ENCODE results near the gene LRRC14B.

LRRC14B gene

DNA sequence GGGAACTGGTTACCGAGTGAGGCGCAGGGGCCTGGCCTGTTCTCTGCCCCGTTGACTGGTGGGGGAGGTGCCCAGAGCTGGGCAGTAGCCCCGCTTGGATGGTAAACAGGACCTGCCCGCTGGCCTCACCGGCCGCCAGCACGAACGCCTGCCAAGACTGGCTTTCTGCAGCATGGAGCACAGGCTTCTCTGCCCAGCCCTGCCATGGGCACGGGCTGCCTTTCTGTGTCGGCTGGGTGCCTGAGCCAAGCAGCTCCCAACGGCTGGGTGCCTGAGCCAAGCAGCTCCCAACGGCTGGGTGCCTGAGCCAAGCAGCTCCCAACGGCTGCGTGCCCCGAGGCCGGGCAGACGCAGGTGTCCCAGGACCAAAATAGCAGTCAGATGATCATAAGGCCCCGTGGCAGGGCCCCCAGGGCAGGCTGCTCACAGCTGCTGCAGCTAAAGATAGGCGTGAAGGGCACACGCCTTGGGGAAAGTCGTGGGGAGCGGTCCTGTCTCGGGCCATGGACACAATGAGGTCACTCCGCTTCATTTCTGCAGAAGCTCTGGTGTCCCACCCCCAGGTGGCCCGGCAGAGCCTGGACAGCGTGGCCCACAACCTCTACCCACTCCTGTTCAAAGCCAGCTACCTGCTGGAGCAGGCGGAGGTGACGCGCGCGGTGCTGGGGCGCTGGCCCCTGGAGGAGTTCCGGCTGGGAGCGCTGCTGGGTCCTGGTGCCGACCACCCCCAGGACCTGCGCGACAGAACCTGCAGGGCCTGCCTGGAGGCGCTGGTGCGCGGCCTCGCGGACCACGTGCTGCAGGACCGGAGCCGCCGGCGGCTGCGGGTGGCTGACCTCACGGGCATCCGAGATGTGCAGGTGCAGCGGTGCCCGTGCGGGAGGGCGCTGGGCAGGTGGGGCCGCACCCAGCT lies at the start of gene LRRC14B:
Gene LRRC14B, plus strand, starts transcription at position 460 of the 913 bp plus-strand sequence. Its CDS starts 44 bp downstream, at position 504.
- DNase-seq, result peak; percentile 10

DNA sequence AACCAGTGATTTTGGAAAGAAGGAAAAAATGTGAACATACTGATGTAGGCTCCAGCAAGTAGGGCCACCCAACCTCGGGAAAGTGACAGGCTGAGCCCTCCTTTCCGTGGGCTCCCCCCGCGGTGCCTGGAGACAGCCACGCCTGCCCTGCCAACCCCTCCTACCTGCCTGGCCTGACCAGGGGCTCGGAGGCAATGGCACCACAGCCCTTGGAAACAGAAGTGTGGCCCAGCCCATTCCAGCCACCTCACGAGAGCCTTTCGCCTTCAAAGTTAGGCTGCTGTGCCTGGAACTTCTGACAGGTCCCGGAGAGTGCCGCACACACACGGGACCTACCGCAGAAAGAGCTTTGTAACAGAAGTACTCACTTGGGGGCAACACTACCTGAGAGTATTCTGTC lies 49.5 kb upstream of the LRRC14B start:
- no peak for DNase-seq

DNA sequence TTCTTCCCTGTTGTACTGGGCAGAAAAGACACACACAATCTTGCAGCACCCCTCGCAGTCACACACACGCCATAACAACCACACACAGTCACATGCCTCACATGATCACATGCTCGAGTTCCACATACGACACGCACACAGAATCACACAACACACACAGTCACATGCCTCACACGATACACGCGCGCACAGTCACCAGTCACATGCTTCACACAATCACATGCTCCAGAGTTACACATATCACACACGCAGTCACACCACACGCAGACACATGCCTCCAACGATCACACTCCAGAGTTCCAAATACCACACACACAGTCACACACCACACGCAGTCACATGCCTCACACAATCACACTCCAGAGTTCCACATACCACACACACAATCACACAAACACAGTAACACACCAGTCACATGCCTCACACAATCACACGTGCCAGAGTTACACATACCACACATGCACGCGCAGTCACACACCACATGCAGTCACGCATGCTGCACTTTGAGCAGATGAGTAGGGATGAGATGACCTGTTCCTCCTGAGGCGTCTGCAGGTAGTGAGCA lies 49.0 kb upstream of the LRRC14B start:
- no peak for DNase-seq

DNA sequence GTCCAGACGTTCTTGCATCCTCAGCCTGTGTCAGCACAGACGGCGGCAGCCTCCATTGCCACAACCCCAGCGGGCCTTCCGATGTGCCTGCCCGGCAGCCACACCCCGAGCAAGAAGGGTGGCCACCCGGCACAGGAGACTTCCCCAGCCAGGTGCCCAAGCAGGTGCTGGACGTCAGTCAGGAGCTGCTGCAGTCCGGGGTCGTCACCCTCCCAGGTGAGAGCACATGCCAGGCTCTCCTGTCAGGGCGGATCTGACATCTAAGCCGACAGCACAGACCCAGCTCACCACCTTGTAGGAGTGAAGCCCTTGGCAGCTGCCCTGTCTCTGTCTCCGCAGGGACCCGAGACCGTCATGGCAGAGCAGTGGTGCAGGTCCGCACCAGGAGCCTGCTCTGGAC lies 48.3 kb upstream of the LRRC14B start:
- no peak for DNase-seq

DNA sequence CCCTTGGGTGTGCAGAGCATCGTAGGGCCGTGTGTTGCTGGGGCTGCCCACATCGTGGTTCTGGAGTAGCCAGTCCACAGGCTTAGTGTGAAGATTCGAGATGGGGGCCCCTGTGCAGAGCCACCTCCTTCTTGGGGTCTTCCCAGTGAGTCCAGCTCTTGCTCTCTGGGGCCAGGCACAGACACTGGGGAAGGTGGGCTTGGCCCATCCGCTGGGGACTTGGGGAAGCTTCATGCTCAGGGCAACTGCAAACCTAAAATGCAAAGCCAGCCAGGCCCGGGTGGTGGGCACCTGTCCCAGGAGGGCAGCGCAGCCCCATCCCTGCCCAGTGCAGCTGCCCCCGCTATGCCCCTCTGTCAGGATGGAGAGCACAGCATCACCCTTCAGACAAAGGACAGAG lies 46.4 kb upstream of the LRRC14B start:
- DNase-seq, result no peak

DNA sequence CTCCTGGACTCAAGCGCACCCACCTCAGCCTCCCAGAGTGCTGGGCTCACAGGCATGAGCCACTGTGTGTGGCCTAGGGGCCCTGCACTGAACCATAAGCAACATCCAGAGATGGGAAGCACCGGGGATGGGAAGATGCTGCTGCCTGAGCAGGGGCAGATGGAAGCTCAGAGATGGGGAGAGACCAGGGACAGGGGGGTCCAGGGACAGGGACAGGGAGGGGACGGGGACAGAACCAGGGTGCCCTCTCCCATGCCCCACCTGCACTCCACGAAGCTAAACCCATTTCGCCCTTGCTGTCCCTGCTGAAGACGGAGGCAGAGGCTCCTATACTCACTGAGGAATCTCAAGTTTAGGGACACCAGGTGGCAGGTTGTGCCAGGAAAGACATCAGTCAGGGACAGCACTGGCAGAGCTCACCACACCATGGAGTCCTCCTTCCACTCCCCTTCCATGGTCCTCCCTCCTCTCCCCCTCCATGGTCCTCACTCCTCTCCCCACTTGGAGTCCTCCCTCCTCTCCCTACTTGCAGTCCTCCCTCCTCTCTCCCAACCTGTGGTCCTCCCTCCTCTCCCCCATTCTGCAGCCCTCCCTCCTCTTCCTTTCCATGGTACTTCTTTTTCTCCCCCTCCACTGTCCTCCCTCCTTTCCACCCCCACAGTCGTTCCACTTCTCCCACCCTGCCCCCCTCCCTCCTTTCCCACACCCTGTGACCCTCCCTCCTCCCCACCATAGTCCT lies 45.5 kb upstream of the LRRC14B start:
- DNase-seq, result no peak

DNA sequence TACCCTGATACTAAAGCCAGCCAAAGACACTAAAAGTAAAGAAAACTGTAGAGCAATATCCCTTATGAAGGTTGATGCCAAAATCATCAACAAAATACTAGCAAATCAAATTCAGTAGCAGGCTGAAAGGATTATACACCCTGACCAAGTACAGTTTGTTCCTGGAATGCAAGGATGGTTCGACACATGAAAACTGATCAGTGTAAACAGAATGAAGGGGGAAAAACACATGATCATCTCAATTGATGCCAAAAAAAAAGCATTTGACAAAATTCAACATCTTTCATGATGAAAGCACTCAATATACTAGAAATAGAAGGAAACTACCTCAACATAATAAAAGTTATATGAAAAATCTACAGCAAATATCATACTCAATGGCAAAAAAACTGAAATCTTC lies 43.5 kb upstream of the LRRC14B start:
- DNase-seq, result no peak

DNA sequence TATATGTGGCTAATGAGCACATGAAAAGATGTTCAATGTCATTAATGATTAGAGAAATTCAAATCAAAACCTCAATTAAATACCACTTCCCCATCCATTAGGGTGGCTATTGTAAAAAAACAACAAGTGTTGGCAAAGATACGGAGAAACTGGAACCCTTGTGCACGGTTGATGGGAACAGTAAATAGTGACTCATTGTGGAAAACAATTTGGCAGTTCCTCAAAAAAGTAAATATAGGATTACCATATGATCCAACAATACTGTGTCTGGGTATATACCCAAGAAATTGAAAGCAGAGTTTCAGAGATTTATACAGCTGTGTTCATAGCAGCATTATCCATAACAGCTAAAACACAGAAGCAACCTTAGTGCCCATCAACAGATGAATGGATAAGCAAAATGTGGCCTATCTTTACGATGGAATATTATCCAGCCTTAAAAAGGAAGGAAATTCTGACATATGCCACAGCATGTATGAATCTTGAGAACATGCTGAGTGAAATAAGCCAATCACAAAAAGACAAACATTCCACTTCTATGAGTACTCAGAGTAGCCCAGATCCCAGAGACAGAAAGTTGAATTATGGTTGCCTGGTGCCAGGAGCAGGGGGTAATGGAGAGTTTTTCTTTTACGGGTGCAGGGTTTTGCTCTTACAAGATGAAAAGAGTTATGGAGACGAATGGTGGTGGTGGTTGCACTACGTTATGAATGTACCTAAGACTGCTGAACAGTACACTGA lies 41.4 kb upstream of the LRRC14B start:
- DNase-seq, result no peak

DNA sequence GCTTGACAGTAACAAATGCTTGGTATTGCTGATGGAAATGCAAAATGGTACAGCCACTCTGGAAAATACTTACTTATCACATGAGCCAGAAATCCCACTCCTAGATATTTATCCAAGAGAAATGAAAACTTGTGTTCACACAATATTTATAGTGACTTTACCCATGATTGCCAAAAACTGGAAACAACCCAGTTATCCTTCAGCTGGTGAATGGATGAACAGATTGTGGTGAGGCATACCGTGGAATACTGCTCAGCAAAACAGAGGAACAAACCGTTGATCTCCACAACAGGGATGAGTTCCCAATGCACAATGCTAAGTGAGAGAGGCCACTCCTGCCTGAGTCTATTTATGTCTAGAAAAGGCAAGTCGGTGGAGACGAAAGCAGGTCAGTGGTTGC lies 40.5 kb upstream of the LRRC14B start:
- no peak for DNase-seq

DNA sequence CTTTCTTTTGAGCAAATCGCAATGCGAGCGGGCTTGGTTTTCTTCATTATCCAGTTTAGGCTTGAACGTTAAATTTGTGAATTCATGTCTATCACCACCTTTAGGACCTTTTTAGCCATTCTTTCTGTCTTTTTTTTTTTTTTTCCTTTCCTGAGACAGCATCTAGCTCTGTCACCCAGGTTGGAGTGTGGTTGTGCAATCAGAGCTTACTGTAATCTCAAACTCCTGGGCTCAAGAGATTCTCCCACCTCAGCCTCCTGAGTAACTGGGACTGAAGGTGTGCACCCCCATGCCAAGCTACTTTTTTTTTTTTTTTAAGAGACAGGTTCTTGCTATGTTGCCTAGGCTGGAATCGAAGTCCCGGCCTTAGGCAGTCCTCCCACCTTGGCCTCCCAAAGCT lies 39.2 kb upstream of the LRRC14B start:
- DNase-seq, result no peak

DNA sequence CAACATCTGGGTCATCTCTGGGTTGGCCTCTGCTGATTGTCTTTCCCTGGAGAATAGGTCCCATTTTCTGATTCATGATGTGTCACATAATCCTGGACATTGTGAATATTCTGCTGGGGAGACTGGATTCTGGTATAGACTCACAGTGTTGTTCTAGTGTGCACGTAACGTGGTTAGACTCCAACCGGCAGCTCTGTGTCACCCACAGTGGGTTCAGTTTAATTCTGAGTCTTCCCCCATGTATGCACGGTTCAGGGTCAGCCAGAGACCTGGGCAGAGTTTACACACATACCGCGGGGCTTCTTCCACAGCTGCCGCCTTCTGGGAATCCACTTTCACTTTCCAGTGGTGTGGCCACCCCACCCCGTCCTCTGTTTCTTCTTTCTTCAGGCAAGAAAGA lies 38.0 kb upstream of the LRRC14B start:
- DNase-seq, result no peak

DNA sequence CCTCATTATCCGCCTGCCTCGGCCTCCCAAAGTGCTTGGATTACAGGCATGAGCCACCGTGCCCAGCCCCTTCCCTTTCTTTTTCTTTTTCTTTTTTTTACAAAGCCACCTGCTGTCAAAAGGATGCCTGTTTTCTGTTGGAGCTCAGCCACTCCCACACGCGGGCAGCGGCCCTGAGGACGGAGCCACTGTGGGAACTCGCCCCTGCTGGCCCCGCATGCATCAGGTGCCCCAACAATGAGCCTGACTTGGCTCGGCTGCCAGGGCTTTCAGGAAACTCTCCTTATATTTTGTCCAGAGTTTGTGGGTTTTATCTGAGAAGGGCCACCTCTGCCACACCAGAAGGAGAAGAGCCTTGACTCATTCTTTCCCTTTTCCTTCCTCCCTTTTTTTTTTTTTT lies 37.1 kb upstream of the LRRC14B start:
- no peak for DNase-seq

DNA sequence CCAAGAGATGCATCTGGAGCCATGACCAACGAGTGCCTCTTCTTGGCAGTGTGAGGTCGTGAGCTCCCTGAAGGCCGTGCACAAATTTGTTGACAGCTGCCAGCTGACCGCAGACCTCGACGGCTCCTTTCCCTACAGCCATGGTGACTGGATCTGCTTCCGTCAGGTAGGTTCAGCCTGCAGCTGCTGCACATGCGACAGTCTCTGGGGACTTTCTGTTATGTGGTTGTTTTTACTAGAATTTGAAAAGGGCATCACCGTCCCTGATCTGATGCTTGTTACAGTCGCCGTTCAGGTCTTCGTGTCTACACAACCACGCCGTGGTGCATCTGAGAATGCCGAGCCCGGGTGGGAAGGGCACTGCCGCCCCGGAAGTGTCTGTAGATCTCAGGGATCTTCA lies 36.5 kb upstream of the LRRC14B start:
- DNase-seq, result no peak

DNA sequence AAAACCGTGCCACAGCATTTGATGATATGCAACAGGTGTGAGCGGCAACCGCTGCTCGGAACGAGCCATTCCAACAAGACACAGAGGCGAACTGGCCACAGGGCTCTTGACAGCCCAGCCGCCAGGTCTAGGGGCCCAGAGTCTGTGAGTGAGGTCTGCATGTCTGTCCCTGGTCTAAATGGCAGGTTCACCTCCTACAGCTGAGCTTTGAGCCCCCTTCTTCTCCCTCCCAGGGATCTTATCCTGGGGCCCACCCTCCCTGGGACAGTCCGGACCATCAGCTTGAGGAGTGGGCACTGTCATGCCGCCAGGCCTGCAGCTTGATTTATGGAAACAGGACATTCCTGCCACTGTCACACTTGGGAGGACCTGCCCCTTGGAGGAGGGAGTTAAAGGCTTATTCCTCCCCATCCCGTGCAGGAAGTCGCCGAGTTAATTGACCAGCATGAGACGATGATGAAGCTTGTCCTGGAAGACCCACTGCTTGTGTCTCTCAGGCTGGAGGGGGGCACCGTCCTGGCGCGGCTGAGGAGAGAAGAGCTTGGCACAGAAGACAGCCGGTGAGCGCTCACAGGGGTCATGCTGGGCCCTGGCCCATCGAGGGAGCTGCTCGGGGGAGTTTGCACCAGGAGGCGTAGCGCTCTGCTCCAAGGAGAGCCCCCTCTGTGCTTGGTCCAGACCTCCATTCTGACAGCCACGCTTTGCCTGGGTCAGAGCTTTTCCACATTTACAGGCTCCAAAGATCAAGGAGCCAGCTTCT lies 35.5 kb upstream of the LRRC14B start:
- no peak for DNase-seq

DNA sequence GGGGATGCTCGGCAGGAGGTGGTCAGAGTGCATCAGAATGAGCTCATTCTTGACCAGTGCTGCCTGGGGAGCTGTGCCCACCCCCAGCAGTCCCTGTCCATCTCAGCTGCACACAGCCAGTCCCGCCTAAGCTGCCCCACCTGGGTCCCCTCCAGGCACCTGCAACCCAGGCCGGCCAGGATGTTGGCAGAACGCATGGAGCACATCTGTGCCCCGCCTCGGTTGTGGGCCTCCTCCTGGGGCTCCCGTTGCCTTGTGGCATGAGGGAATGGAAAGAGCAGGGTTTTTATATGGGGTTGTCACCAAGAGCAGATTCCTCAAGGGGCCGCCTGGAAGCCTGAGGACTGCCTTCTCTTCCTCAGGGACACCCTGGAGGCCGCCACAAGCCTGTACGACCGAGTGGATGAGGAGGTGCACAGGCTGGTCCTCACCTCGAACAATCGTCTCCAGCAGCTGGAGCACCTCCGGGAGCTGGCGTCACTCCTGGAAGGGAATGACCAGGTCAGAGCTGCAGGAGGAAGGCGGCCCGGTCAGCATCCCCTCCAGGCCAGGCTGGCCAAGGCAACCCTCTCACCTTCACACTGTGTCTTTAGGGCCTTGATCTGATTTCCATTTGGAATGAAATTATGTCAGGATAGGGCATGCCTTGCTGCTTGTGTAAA lies 34.8 kb upstream of the LRRC14B start:
- no peak for DNase-seq

DNA sequence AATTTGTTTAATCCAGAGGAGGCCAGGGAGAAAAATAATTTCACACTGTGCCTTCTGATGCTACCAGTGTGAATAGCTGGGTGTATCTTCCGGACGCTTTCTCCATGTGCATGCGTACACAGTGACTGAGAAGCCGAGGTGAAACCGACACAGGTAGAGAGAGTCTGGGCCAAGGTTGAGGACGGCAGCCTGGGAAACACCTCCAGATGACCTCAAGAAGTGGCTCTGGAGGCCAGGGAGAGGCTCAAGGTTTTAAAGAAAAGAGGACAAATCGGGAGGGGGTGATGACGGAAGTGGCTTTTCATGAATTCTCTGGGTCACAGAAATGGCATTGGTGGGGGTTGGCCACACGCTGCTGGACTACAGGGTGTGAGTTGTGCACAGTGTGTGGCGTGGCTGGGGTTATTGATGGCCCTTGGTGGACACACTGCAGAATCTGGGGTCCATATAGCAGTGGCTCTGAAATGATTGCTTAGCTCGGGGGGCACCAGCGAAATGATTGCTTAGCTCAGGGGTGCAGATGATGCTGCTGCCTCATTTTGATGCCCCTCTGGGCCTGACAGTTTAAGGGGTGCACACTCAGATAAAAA lies 34.1 kb upstream of the LRRC14B start:
- DNase-seq, result no peak

DNA sequence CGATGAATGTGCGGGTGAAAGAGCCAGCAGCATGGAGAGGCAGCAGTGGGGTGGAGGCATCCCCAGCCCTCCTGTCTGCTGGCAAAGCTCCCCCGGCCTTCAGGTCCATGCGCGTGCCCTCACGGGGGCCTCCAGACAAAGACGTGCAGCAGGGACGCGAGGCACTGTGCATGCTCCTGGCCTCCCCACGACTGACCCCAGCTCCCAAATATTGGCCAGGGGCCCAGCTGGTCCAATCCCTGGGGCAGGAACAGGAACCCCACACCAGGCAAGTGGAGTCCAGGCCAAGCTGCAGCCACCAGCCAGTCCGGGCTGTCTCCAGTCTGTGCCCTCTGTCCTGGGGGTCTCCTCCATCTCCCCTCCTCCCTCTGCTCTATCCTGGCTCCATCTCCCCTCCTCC lies 33.5 kb upstream of the LRRC14B start:
- DNase-seq, result no peak

DNA sequence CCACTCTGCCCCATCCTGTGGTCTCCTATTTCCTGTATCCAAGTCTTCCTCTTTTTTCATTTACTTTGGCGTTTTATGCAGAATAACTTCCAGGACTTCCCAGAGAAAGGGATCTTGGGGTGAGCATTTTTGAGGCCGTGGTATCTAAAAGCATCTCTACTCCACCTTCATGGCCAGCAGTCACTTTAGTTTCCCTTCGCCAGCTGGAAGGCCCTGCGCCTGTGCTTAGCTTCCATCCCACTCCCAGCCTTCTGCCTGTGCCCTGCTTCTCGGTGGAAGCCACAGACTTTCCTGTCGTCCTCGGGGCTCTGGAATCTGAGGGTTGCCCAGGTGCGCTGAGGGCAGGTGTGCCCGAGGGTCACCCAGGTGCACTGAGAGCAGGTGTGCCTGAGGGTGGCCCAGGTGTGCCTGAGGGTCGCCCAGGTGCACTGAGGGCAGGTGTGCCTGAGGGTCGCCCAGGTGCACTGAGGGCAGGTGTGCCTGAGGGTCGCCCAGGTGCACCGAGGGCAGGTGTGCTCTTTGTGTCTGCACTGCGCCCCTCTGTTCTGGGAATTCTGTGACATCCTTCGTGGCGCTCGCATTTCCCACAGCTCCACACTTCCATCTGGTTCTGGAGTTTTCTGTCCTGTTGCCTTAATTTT lies 32.4 kb upstream of the LRRC14B start:
- no peak for DNase-seq

DNA sequence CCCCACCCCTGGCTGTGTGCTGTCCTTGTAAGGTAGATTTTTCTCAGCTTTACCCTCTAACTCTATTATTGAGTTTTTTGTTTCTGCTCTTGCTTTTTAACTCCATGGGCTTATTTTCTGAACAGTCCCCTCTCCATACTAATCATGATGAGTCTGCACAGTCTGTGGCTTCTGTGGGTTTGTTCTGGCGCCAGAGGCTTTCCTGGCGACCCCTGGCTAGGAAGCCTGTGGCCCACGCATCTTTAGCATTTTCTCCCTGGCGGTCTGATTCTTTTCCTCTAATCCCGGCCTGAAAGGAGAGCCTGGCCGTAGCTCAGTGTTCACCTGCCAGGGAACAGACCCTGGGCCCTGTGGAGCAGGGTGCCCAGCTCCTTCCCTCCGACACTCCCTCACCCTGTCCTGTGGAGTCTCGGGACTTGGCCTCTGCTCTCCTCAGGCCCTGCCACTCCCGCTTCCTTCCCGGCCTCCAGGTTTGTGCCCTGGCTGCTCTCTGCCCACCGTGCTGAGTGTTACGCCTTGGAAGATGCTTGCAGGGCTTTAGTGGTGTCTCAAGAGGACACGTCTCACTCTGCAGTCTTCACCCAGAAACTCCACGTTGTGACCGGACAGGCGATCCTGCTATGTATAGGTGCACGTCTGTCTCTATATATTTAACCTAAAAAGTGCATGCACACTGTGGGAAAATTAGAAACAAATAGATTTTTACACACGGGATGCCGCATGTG lies 31.7 kb upstream of the LRRC14B start:
- no peak for DNase-seq

DNA sequence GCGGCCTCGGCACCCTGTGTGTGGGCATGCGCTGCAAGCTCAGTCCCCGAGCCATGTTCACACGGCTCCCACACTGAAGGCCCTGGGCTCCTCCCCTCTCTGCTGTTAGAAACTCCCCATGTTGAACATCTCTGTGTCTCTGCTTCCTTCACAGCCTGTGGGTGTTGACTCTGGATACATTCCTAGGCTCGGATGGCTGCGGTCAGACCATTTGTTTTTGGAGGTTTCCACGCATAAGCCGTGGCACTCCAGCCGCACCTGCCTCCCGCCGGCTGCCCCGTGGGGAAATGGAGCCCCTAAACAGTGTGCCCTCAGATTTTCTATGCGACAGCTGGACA lies 31.2 kb upstream of the LRRC14B start:
- DNase-seq, result no peak
